PC-3 (cell line): ENCODE results near the gene RGS17. TPM values are rescaled to one million over a fixed set of nuclear protein-coding genes. Genes with fewer than 3 reads are reported as not detected.

Source experiments
- ATAC-seq: fragments of 200-7000 bp; cut with Tn5 transposase; 2 replicates; pipeline ENCODE4 v1.9.1; 2020; ENCODE audit warnings: mild to moderate bottlenecking, moderate library complexity
- BruUV-seq: library from RNA; stranded (reverse); fragments of 400-500 nt; replicated peaks from 2 replicates; lab custom pipeline; 2021; lab: Mats Ljungman, UMichigan
- CTCF ChIA-PET: fragments of 300-600 bp; sonication (Branson Sonifier 250); formaldehyde crosslinking; loops from one replicate; lab custom pipeline; 2022; ENCODE audit warnings: antibody characterized with exemption; lab: Charles Lee
- POLR2A ChIA-PET: fragments of 300-600 bp; sonication (Branson Sonifier 250); formaldehyde crosslinking; loops from one replicate; lab custom pipeline; 2022; ENCODE audit warnings: antibody characterized with exemption; ENCODE audit not compliant: unreplicated experiment; lab: Charles Lee
- DNase-seq: peaks from one replicate; pipeline ENCODE4 v3.0.0-alpha.2; 2015
- H2AFZ ChIP-seq: fragments of 300-600 bp; sonication (generic); 2 replicates; pipeline ENCODE4 v1.6.0; 2016; ENCODE audit warnings: antibody characterized with exemption, low read length
- H3F3A ChIP-seq: fragments of 300-600 bp; sonication (generic); one replicate; pipeline ENCODE4 v1.6.0; 2017; ENCODE audit warnings: antibody characterized with exemption, low read length, control low read depth, mild to moderate bottlenecking; ENCODE audit not compliant: unreplicated experiment
- H3K27ac ChIP-seq: fragments of 300-600 bp; sonication (generic); 2 replicates; pipeline ENCODE4 v1.5.1; 2016; ENCODE audit warnings: mild to moderate bottlenecking, low read length
- H3K27me3 ChIP-seq: fragments of 300-600 bp; sonication (generic); 2 replicates; pipeline ENCODE4 v1.6.1; 2016; ENCODE audit warnings: low read length, mixed read lengths
- H3K36me3 ChIP-seq: fragments of 300-600 bp; sonication (generic); 2 replicates; pipeline ENCODE4 v1.6.1; 2016; ENCODE audit warnings: low read depth, mixed run types, low read length, mixed read lengths
- H3K4me1 ChIP-seq: fragments of 300-600 bp; sonication (generic); 2 replicates; pipeline ENCODE4 v1.5.1; 2016; ENCODE audit warnings: low read length; ENCODE audit not compliant: insufficient read depth
- H3K4me2 ChIP-seq: fragments of 300-600 bp; sonication (generic); 2 replicates; pipeline ENCODE4 v1.6.0; 2016; ENCODE audit warnings: low read length
- H3K4me3 ChIP-seq: fragments of 300-600 bp; sonication (generic); 2 replicates; pipeline ENCODE4 v1.5.1; 2016; ENCODE audit warnings: mild to moderate bottlenecking, low read length, mixed read lengths
- H3K79me2 ChIP-seq: fragments of 300-600 bp; sonication (generic); 2 replicates; pipeline ENCODE4 v1.6.1; 2017; ENCODE audit warnings: low read length, mixed read lengths
- H3K9ac ChIP-seq: fragments of 300-600 bp; sonication (generic); 2 replicates; pipeline ENCODE4 v1.6.0; 2016; ENCODE audit warnings: mild to moderate bottlenecking, low read length
- H3K9me2 ChIP-seq: fragments of 300-600 bp; sonication (generic); replicated peaks from 2 replicates; pipeline ENCODE4 v1.6.1; 2016; ENCODE audit warnings: mixed run types, low read length, mixed read lengths
- H3K9me3 ChIP-seq: fragments of 300-600 bp; sonication (generic); 2 replicates; pipeline ENCODE4 v1.6.1; 2016; ENCODE audit warnings: low read length, mixed read lengths
- H4K20me1 ChIP-seq: fragments of 300-600 bp; sonication (generic); 2 replicates; pipeline ENCODE4 v1.6.1; 2016; ENCODE audit warnings: low read length, mixed read lengths
- CTCF ChIP-seq: fragments of 300-600 bp; sonication (generic); conservative IDR thresholded peaks from 2 replicates; pipeline ENCODE4 v1.5.1; 2017; ENCODE audit warnings: antibody characterized with exemption, low read depth, mild to moderate bottlenecking, low read length
- EZH2 ChIP-seq: fragments of 300-600 bp; sonication (generic); IDR thresholded peaks from one replicate; pipeline ENCODE4 v1.6.1; 2017; ENCODE audit warnings: antibody characterized with exemption, mild to moderate bottlenecking, low read length; ENCODE audit not compliant: unreplicated experiment
- EZH2phosphoT487 ChIP-seq: fragments of 300-600 bp; sonication (generic); IDR thresholded peaks from 2 replicates; pipeline ENCODE4 v1.6.1; 2018; ENCODE audit warnings: mild to moderate bottlenecking, antibody characterized with exemption, low read length, borderline replicate concordance
- intact Hi-C: fragments of 100-400 bp; cut with micrococcal nuclease; formaldehyde crosslinking; loops from 2 replicates; pipeline ENCODE4 v1.9.0; 2023
- total RNA-seq: library from RNA; depleted of rRNA; stranded (reverse); fragments of >200 nt; gene quantifications from 2 replicates; pipeline ENCODE4 v1.2.3, GENCODE V29; 2014

Gene RGS17
- total RNA-seq, 1 experiment from 2014 or later = 1.4 TPM

- no peaks in the 10 kb centered on the region for H3K36me3 ChIP-seq
- BruUV-seq = no TSS peak
- no peak overlapping the region for H2AFZ ChIP-seq
- H4K20me1 ChIP-seq = no peaks in the 10 kb centered on the region
- H3K9me3 ChIP-seq = no peaks in the 10 kb centered on the region
- no peaks in the 10 kb centered on the region for H3K4me1 ChIP-seq
- H3K9ac ChIP-seq = no peak overlapping the region
- ChIA-PET POLR2A (no interaction called here), CTCF (no interaction called here)
- intact Hi-C loops = no loop called here
- no peaks in the 10 kb centered on the region for H3K27me3 ChIP-seq
- no peak overlapping the region for H3K27ac ChIP-seq
- TF ChIP-seq CTCF = no peak
- TF ChIP-seq EZH2phosphoT487 = no peak
- no peak for TF ChIP-seq EZH2
- no peaks in the 10 kb centered on the region for H3K9me2 ChIP-seq
- no peaks in the 10 kb centered on the region for H3F3A ChIP-seq
- DNase-seq (no peak), ATAC-seq (no peak)
- H3K4me3 ChIP-seq = no peak overlapping the region
- H3K4me2 ChIP-seq = no peak overlapping the region
- H3K79me2 ChIP-seq = no peaks in the 10 kb centered on the region
Observed at GRCh38 chr6:153012856-153013255, 118.2 kb downstream of the RGS17 start.

GRCh38 chr6:153003366-153003690 lies 127.8 kb downstream of the RGS17 start:
- DNase-seq (peak; percentile 18), ATAC-seq (peak; percentile 25)
- no peaks in the 10 kb centered on the region for H3K27me3 ChIP-seq
- no peaks in the 10 kb centered on the region for H3K9me2 ChIP-seq
- H3K4me3 ChIP-seq = peak overlapping the region; percentile 100
- H2AFZ ChIP-seq = peak overlapping the region; percentile 93
- H3K27ac ChIP-seq = peak overlapping the region; percentile 81
- H3K9ac ChIP-seq = peak overlapping the region; percentile 89
- no TSS peak for BruUV-seq
- 0 out of 2 replicates have a peak, but pooled peaks cover 7% of the 10 kb centered on the region for H4K20me1 ChIP-seq
- no peaks in the 10 kb centered on the region for H3F3A ChIP-seq
- H3K4me2 ChIP-seq = peak overlapping the region; percentile 95
- CTCF ChIA-PET = no interaction called here
- H3K9me3 ChIP-seq = no peaks in the 10 kb centered on the region
- no peak for TF ChIP-seq EZH2
- TF ChIP-seq EZH2phosphoT487 = no peak
- TF ChIP-seq CTCF = no peak
- H3K4me1 ChIP-seq = peaks cover 17% of the 10 kb centered on the region
- H3K36me3 ChIP-seq = peaks cover 7% of the 10 kb centered on the region
- POLR2A ChIA-PET = interaction anchor here (0.5 kb wide), 1 partner anchor 743 kb away, joined by 5 read pairs; no protein-coding TSS in a partner anchor
- H3K79me2 ChIP-seq = peaks cover 52% of the 10 kb centered on the region
- intact Hi-C loops = loop anchor here (1.0 to 2.0 kb wide), 3 partner anchors 21 to 27 kb away; partner anchors contain the start of gene FBXO5

GRCh38 chr6:153002613-153003365 lies 128.3 kb downstream of the RGS17 start, which contains the start of gene MTRF1L:
Gene MTRF1L (minus strand): TSS chr6:153002709. CDS start chr6:153002685, 24 bp downstream.
- Histone ChIP-seq H3K27ac (peak within 1 kb of the TSS; percentile 81), H3F3A (no peaks in the 10 kb centered on the region), H3K27me3 (no peaks in the 10 kb centered on the region), H3K9ac (peak within 1 kb of the TSS; percentile 89), H3K4me2 (peak within 1 kb of the TSS; percentile 95), H3K79me2 (peaks cover 56% of the 10 kb centered on the region), H3K9me3 (no peaks in the 10 kb centered on the region), H3K9me2 (no peaks in the 10 kb centered on the region), H3K36me3 (peaks cover 8% of the 10 kb centered on the region), H3K4me1 (peaks cover 17% of the 10 kb centered on the region), H3K4me3 (peak within 1 kb of the TSS; percentile 100), H2AFZ (peak within 1 kb of the TSS; percentile 93), H4K20me1 (0 out of 2 replicates have a peak, but pooled peaks cover 7% of the 10 kb centered on the region)
- intact Hi-C loops = loop anchor here (1.0 to 2.0 kb wide), 3 partner anchors 20 to 28 kb away; partner anchors contain the start of gene FBXO5
- TF ChIP-seq CTCF (no peak), EZH2phosphoT487 (no peak), EZH2 (no peak)
- CTCF ChIA-PET = no interaction called here
- TSS peak; percentile 81 for BruUV-seq
- POLR2A ChIA-PET = interaction anchor here (0.5 kb wide), 1 partner anchor 743 kb away, joined by 5 read pairs; no protein-coding TSS in a partner anchor
- ATAC-seq = peak; percentile 90
- peak; percentile 95 for DNase-seq
